Prostate gland (tissue), 2 donors: Measurements from ENCODE around the gene IL33.

Source experiments
- CTCF ChIP-seq, 4 experiments: fragments of 200-600 bp in 2 of 4; fragments of 450-650 bp in 2 of 4; sonication (generic) in 2 of 4; IDR thresholded peaks; 1 replicate in 3 of 4; 2 replicates in 1 of 4; pipeline ENCODE4 v1.5.1; 2016 to 2019; ENCODE audit warnings: antibody characterized with exemption in 4 of 4, mild to moderate bottlenecking in 2 of 4, moderate library complexity in 2 of 4
- POLR2A ChIP-seq: fragments of 450-650 bp; IDR thresholded peaks from one replicate; pipeline ENCODE4 v1.6.1; 2016; ENCODE audit warnings: antibody characterized with exemption, mild to moderate bottlenecking

DNA sequence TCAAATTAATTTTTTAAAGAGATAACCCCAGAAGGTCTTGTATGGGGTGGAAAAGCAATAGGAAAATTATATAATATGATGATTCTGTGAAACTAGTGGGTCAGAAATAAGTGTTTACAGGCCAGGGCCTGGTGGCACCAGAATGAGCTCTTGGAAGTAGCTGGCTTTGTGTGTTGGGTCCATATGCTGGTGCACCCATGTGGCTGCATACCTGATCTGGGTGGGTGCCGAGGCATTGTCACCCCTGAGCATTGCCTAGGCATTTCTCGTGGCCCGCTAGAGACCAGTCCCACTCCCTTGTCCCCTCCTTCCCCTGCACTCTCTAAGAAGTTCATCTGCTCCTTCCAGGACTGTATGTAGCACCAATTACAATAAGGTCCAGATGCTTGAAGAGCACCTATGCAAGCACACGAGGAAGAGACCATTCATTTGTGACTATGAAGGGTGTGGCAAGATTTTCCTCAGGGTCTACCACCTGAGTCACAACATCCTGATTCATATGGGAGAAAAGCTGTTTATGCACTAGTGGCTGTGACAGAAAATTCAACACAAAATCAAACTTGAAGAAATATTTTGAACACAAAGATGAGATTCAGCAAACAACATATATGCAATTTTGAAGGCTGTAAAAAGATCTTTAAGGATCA lies 19.8 kb upstream of the IL33 start:
- TF ChIP-seq CTCF (IDR thresholded peaks at IDR 0.05) (no peak), POLR2A (no peak)
